ENCODE measurements around the gene UCK2.

DNA sequence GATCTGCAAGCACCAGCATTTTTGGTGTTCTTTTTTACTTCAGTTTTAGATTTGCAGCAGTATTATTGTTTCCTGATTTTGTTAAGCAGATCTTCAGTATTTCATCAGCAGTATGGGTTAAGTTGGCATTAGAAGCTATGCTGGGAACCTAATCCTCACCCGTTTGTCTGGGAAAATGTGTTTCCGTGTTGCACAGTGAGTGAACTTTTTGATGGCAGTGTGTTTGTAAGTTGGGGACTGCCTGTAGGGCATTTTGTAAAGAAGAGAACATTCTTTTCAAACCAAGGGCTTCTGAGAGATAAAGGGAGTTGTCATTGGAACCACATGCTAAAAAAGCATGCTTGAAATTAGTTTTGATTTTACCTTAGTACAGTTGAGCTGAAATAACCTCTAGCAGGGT lies 35.9 kb downstream of the UCK2 start:
- TF ChIP-seq, protein P1, sequence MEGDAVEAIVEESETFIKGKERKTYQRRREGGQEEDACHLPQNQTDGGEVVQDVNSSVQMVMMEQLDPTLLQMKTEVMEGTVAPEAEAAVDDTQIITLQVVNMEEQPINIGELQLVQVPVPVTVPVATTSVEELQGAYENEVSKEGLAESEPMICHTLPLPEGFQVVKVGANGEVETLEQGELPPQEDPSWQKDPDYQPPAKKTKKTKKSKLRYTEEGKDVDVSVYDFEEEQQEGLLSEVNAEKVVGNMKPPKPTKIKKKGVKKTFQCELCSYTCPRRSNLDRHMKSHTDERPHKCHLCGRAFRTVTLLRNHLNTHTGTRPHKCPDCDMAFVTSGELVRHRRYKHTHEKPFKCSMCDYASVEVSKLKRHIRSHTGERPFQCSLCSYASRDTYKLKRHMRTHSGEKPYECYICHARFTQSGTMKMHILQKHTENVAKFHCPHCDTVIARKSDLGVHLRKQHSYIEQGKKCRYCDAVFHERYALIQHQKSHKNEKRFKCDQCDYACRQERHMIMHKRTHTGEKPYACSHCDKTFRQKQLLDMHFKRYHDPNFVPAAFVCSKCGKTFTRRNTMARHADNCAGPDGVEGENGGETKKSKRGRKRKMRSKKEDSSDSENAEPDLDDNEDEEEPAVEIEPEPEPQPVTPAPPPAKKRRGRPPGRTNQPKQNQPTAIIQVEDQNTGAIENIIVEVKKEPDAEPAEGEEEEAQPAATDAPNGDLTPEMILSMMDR (IDR thresholded peaks at IDR 0.05), result no peak
- TF ChIP-seq POLR2A (IDR thresholded peaks at IDR 0.05), result no peak

All from heart left ventricle (tissue), 13 donors.